HL-60/S4 (cell line): ENCODE results near the gene SLC38A9.
"Not testable (repeated sequence)": the region's sequence is repeated elsewhere in the genome, so short reads cannot be mapped to it uniquely, and the experiment has no call there.

Experiments used
- in situ Hi-C: fragments of 300-500 bp; cut with MboI; formaldehyde crosslinking; loops from 2 replicates; pipeline ENCODE4 v1.14.3; 2022; ENCODE audit warnings: low sequenced_read_pairs

Gene SLC38A9

DNA sequence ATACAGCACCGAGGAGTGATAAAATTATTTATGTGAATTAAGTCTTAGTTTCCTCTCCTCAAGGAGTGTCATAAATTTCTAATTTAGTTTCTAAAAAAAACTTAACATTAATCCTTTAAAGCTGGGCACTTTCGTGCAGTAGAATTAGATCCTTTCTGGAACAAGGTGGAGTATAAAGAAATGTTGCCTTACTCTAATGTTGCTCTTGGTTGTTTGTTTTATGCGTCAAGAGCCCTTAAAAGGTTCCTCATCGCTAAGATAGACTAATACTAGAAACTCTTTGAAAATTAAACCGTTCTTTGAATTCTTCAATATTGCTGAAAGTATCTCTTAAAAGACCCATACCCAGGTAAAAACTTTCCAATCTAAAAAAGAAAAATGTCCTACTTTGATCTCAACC is 93.8 kb downstream of the SLC38A9 start:
- in situ Hi-C loops, result no loop called here

DNA sequence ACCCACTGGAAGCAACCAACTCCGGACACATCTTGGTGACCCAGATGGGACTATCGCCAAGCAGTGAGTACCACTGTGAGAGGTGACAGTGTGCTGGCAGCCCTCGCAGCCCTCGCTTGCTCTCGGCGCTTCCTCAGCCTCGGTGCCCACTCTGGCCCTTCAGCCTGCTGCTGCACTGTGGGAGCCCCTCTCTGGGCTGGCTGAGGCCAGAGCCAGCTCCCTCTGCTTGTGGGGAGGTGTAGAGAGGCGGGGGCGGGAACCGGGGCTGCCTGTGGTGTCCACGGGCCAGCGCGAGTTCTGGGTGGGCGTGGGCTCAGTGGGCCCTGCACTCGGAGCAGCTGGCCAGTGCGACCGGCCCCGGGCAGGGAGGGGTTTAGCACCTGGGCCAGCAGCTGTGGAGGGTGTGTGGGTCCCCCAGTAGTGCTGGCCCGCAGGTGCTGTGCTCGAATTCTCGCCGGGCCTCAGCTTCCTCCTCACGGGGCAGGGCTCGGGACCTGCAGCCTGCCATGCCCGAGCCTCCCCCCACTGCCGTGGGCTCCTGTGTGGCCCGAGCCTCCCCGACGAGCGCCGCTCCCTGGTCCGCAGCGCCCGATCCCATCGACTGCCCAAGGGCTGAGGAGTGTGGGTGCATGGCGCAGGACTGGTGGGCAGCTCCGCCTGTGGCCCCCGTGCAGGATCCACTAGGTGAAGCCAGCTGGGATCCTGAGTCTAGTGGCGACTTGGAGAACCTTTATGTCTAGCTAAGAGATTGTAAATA is 98.8 kb downstream of the SLC38A9 start:
- in situ Hi-C loops, result no loop called here

DNA sequence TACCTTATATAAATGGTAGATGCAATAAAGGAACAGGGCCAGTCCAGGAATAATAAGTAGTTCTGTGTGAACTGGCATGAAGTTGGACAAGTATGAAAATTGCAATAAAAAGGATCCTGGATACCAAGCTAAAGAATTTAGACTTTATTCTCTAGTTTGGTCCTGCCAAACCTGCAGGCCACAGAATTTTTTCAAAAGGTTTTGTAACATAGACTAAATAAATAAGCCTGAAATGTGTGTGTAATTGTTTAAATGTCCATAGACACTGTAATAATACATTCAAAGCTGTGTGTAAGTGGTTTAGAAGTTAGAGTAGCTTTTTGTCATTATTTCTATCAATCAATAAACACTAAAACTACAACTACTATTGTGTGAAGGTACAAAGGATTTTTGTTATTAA is 101.6 kb downstream of the SLC38A9 start:
- in situ Hi-C loops, result no loop called here

DNA sequence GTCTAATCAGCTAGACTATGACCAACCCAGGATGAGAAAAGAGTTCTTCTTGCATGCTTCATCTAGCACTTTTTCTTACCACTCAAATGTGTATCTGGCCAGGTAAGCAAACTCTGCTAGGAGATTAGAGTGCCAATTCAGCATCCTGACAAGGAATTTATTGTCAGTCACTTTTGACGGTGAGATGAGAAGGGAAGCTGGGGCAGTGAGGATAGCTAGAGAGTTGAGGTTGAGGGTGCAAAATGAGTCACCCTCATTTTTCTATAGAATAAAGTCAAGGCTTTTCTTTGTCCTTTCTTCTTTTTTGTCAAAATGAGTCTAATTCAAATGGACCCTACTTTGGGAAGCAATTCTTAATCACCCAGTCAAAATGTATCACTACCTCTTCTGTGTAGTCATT is 102.7 kb downstream of the SLC38A9 start:
- in situ Hi-C loops, result no loop called here

DNA sequence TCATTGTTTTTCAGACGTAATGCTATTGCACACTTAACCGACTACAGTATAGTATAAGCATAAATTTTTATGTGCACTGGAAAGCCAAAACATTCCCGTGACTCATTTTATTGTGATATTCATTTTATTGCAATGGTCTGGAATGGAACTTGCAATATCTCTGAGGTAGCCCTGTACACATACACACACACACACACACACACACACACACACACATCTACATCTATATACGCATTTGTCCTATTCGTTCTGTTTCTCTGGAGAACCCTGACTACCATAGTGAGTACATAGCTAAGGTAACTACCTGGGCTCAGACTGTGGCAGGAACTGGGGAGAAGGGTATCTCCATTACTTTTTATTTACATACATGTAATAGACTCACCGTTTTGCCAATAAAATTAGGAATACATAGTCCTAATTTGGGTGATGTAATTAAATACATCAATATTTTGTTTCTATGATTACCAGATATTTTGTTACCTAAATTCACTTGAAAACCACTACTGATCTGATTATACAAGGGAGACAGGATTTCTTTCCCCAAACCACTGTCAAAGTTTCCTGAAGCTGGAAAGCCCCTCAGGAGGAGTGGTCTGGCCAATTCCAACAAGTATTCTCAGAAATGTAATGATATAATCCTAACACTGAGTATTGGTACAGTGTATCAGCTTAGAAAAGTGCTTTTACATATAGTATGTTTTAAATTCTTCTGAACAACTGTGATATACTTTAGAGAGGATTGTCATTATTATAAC is 103.4 kb downstream of the SLC38A9 start:
- in situ Hi-C loops, result no loop called here

GRCh38 chr5:55607309-55607708 is 104.8 kb downstream of the SLC38A9 start:
- in situ Hi-C loops, result not testable (repeated sequence)

GRCh38 chr5:55604611-55605067 is 107.5 kb downstream of the SLC38A9 start:
- in situ Hi-C loops, result no loop called here

- in situ Hi-C loops, result no loop called here
These were observed 108.2 kb downstream of the SLC38A9 start for GRCh38 chr5:55603922-55604321.

DNA sequence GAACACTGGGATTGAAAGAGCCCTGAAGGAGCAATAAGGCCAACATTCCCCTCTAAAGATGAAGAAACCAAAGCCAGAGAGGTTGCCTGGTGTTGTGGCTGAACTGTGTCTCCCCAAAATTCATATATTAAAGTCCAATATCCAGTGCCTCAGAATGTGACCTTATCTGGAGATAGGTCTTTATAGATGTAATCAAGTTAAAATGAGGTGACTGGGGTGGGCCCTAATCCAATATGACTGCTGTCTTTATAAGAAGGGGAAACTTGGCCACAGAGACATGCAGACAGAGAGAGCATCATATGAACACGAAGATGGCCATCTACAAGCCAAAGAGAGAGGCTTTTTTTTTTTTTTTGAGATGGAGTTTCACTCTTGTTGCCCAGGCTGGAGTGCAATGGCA is 110.5 kb downstream of the SLC38A9 start:
- in situ Hi-C loops, result no loop called here

DNA sequence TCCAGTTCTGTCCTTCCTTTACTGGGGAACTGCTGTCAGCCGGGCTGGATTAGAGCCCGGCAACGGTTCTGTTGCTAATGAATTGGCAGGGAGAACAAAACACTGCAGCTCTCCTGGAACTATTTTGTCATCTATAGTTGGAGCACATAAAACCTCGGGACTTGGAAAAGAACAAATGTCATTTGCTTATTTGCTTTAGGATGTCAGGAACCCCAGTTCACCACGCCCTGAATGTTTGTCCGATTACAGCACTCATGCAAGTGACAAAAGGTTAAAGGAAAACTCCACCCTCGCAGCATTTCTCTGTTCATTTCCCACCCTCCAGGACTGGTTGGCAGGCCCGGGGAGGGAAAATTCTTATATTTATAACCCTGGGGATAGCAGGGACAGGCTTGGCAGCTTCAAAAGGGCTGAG is 110.9 kb downstream of the SLC38A9 start:
- in situ Hi-C loops, result no loop called here

DNA sequence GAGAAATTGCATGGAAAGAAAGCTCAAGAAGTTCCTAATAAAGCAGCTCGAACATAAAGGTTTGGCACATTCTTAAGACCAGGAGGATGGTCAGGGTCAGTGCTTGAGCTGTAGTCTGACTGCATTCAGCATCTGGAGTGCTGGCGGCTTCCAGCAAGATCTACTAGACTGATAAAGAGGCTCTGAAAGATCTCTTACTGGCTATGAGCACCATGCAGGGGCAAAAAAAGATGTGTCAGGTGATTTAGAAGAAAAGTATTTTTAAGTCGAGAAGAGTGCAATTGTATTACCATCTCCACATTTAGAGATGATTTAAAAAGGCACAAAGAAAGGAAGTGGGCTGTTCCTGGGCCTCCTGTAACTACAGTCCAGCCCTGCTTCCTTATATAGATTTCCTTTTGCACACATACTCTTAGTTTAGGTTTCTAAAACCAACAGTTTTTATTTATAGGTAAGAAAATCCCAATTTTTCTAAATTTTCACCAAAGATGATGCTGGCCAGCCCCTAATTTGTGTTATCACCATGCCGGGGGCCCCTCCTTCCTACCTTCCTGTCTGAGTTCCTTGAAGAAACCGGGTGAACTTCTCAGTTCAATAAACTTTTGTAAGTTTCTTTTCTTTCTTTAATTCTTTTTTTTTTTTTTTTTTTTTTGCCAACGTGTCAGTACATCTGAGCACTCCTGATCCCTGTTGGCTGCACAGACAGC is 111.5 kb downstream of the SLC38A9 start:
- in situ Hi-C loops, result no loop called here

DNA sequence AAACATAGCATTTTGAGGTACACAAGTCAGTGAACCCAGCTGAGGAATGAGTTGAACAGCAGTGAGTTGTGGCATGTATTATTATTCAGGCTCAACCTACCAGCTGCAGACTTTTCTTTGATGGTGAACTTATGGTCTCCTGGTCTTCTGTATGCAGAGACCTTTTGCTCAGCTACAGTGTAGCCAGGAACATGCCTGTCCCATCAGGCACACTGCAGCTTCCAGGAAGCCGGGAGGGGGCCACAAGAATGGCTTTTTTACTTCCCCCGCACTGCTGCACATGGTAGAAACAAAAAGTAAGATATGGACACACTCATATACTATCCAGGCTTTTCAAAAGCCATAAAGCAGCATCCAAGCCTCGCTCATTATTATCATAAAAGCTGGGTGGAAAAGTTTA is 112.0 kb downstream of the SLC38A9 start:
- in situ Hi-C loops, result no loop called here

DNA sequence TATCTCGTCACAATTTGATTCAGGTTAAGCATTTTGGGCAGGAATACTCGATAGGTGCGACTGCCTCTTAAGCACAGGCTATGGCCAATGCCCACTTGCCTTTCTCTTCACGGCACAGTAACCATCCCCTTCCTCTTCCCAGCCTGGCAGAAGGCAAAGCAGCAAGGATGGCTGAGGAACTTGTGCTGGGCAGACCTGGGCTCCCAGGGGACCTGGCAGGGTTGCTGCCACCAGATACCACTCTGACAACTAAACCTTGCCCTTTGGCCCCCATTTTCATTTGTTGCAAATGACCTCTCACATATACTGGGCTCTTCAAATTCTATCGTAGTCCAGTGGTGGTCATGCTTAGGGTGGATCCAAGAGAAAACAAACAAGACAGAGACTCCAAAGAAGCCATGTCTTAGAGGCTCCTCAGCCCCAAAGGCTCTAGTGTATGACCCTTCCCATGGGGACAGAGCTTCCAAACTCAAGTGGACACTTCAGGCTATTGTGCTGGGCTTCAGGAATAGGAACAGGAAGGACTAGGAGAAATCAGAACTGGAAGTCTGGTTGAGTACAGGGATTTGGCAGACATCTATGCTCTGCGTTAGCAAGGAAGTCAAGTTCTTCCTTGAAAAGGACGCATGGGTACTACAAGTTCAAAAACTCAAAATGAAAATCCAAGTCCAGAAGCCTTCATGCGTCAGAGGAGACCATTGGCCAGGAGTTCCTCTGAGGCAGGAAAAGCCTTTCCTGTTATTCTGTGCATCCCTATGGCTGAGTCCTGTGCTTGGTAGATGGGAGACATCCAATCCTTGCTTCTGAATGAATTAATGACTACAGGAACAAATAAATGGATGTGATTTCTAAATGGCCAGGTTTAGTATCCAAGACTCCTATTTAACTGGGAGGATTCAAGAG is 112.7 kb downstream of the SLC38A9 start:
- in situ Hi-C loops, result no loop called here

DNA sequence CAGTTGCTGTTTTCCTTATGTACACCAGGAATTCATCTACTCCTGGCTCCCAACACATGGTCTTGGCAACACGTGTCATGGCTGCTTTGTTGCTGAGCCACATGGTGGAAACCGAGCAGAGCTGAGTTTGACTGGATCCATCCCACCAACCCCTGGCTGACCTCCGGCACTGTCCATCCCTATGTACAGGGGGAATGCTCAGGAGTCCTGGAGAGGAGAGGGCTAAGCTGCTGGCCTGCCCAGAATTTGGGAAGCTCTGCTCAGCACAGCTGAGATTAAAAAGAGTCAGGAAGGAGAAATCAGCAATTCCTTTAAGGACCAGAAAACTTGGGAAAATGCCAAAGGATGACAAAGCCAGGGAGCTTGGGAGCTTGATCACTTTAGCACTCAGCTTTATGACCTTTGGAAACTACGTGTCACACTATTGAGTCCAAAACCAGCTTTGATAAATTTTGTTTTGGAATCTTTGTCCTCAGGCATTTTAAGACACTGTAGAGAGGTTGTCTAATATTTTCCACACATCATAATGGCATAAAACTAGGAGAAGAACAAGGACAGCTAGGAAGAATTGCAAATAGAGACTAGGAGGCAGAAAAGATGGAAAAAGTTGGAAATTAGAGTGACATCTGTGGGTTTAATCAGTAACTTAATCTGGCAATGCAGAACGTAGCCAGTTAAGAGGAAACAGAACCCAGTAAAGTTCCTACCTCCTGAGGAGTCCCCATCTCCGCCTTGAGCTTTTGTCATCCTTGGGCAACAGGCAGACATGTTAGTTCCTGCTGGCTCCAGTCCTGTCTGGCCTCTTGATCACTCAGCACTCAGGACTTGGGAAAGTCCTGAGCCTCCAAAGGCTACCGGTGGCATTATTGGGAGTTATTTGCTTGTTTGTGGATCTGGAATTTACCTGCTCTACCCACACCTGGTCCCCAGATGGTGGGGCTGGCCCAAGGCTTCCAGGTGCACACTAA is 114.8 kb downstream of the SLC38A9 start:
- in situ Hi-C loops, result no loop called here

DNA sequence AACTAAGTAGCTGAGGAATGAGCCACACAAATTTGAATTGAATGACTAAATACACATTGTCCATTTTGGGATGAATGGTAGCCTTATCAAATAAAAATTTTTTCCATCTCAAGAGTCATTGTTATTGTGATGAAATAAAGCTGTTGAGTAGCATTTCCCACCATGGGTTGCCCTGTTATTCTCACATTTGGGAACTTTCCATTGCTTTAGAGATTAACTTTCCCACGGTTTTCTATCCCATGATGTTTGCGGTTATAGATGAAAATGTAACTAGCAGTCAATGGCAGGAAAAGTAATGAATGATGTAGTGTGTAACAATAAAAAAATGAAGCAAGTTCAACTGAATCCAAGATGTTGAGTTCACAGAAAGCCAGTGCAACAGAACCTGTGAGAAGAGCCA is 117.5 kb downstream of the SLC38A9 start:
- in situ Hi-C loops, result no loop called here

DNA sequence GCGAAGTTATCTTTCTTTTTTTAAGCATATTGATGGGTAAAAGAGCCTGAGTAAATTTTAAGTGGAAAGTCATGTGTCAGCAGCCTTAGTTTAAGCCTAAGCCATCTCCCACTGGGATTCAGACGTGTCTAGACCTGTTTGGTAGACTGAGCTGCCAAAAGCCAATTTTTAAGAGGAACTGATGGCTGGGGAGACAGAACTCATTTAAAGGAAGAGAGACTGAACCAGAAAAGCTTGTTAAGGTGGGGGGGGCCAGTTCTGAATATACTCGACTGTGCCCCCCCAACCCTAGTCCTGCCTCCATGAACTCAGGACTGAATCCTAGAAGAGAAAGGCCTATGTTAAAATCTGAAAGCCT is 119.0 kb downstream of the SLC38A9 start:
- in situ Hi-C loops, result no loop called here

GRCh38 chr5:55592388-55593114 is 119.6 kb downstream of the SLC38A9 start:
- in situ Hi-C loops, result no loop called here

- in situ Hi-C loops, result no loop called here
These were observed 120.4 kb downstream of the SLC38A9 start for GRCh38 chr5:55591686-55592085.

DNA sequence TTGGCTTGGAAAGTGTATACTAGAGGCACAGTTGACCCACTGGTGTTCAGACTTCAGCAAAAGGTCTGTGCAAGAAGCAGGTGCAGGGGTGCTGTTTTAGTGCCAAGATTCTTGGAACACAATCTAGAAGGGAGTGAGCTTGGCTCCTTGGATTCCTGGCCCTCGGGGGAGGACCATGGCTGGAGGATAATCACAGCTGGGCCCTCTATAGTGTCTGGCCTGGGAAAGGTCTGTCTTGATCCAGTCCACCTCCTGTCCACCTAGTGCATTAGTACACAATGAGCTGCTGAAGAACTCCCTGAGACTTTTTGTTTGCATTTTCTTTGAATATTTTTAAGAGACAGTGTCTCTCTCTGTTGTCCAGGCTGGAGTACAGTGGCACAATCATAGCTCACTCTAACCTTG is 126.9 kb downstream of the SLC38A9 start:
- in situ Hi-C loops, result no loop called here
